Measurements from ENCODE around the gene LCE5A.

DNA sequence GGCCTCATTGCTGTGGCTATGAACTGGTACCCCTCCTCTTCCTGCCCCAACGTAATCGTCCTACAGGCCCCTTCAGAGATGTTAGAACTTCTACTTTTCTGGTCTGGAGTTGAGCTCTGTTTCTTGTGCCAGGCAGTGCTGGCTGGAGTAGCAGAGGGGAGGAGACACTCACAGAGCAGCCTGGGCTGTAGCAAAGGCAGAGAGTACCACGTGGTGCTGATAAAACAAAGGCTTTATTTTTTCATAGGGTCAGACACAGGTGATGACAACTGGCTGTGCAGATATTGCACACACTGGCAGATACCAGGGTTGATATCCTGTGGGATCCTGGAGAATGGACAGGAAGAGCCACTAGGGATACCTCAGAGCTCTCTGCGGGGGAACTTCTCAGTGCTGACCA lies 26.9 kb downstream of the LCE5A start:
- TF ChIP-seq, protein P1, sequence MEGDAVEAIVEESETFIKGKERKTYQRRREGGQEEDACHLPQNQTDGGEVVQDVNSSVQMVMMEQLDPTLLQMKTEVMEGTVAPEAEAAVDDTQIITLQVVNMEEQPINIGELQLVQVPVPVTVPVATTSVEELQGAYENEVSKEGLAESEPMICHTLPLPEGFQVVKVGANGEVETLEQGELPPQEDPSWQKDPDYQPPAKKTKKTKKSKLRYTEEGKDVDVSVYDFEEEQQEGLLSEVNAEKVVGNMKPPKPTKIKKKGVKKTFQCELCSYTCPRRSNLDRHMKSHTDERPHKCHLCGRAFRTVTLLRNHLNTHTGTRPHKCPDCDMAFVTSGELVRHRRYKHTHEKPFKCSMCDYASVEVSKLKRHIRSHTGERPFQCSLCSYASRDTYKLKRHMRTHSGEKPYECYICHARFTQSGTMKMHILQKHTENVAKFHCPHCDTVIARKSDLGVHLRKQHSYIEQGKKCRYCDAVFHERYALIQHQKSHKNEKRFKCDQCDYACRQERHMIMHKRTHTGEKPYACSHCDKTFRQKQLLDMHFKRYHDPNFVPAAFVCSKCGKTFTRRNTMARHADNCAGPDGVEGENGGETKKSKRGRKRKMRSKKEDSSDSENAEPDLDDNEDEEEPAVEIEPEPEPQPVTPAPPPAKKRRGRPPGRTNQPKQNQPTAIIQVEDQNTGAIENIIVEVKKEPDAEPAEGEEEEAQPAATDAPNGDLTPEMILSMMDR (IDR thresholded peaks at IDR 0.05): no peak
- TF ChIP-seq POLR2A (IDR thresholded peaks at IDR 0.05): no peak

Data from testis (tissue), 2 donors.